ENCODE data around the gene CDCA3. TPM values are rescaled to one million over a fixed set of nuclear protein-coding genes. Genes with fewer than 3 reads are reported as not detected.
"Not testable (repeated sequence)": the region's sequence is repeated elsewhere in the genome, so short reads cannot be mapped to it uniquely, and the experiment has no call there.

The CDCA3 gene
- polyA plus RNA-seq, 1 experiment: 57.1 TPM

GRCh38 chr12:6871052-6871957 lies 20.2 kb upstream of the CDCA3 start:
- DNase-seq (ENCODE audit: low read depth): no peak
- ChIA-PET POLR2A (interaction anchor here (1.1 to 3.7 kb wide), 2 partner anchors 19 to 20 kb away, joined by 5 to 19 read pairs; partner anchors contain the start of genes CDCA3 and USP5), CTCF (interaction anchor here (0.5 to 9.7 kb wide), 20 partner anchors 11 to 1788 kb away, joined by 3 to 112 read pairs (median 8); partner anchors contain the start of genes C12orf57, CDCA3, ENO2 and GNB3)
- Histone ChIP-seq H3K36me3 (ENCODE audit: control insufficient read depth, insufficient read depth, low read length) (peaks cover 26% of the 10 kb centered on the region), H3K27me3 (ENCODE audit: control insufficient read depth, insufficient read depth, low read length) (no peaks in the 10 kb centered on the region), H3K4me3 (ENCODE audit: low read depth, low read length) (peak overlapping the region; percentile 65; the same call in 1 of the 2 replicates)
- no peak for TF ChIP-seq CTCF (IDR thresholded peaks at IDR 0.05; ENCODE audit: insufficient read depth, low read depth, low read length)

DNA sequence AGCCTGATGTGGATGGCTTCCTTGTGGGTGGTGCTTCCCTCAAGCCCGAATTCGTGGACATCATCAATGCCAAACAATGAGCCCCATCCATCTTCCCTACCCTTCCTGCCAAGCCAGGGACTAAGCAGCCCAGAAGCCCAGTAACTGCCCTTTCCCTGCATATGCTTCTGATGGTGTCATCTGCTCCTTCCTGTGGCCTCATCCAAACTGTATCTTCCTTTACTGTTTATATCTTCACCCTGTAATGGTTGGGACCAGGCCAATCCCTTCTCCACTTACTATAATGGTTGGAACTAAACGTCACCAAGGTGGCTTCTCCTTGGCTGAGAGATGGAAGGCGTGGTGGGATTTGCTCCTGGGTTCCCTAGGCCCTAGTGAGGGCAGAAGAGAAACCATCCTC lies 19.2 kb upstream of the CDCA3 start:
- not testable (repeated sequence) for DNase-seq (ENCODE audit: low read depth); H3K27me3 ChIP-seq (ENCODE audit: control insufficient read depth, insufficient read depth, low read length); H3K4me3 ChIP-seq (ENCODE audit: low read depth, low read length)
- CTCF ChIA-PET: interaction anchor here (1.4 to 9.7 kb wide), 5 partner anchors 15 to 98 kb away, joined by 4 to 112 read pairs (median 8); partner anchors contain the start of genes CDCA3 and USP5
- H3K36me3 ChIP-seq (ENCODE audit: control insufficient read depth, insufficient read depth, low read length): peaks cover 27% of the 10 kb centered on the region
- POLR2A ChIA-PET: interaction anchor here (3.7 kb wide), 1 partner anchor 18 kb away, joined by 19 read pairs; the partner anchor contains the start of genes CDCA3 and USP5

DNA sequence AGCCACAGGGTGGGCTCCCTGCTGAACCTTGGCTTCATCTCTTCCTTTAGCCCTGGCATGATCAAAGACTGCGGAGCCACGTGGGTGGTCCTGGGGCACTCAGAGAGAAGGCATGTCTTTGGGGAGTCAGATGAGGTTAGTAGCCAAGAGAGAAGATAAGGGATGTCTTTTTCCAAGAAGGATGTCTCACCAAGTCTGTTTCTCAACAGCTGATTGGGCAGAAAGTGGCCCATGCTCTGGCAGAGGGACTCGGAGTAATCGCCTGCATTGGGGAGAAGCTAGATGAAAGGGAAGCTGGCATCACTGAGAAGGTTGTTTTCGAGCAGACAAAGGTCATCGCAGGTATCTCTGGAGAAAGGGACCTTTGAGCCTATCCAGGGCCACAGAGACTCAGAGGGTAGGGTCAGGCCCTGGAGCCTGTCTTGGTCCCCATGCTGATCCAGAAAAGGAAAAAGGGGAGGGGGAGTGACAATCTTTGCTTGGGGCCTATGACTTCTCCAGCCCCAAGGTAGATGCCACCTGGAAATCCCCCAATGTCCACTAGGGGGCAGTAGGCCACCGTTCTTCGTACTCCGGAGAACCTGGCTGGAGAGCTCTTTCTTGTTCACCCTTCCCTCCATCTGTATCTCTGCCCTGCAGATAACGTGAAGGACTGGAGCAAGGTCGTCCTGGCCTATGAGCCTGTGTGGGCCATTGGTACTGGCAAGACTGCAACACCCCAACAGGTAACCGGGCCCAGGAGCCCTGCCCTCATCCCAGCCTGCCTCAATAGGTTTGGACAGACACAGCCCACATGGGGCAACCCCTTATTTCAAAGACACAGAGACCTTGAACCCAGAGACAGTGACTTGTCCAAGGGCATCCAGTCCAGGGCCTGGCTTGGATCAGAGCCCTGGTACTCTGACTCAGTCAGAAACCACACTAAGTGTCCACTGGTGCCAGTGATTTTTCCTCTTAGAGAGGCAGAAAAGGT lies 18.2 kb upstream of the CDCA3 start:
- no peak for DNase-seq (ENCODE audit: low read depth)
- CTCF ChIA-PET: interaction anchor here (0.6 to 9.7 kb wide), 24 partner anchors 9 to 244 kb away, joined by 3 to 112 read pairs (median 5); partner anchors contain the start of genes CDCA3, LRRC23, MLF2 and PTMS
- peak; percentile 86 for TF ChIP-seq CTCF (IDR thresholded peaks at IDR 0.05; ENCODE audit: insufficient read depth, low read depth, low read length)
- Histone ChIP-seq H3K36me3 (ENCODE audit: control insufficient read depth, insufficient read depth, low read length) (peaks cover 31% of the 10 kb centered on the region), H3K4me3 (ENCODE audit: low read depth, low read length) (peak overlapping the region; percentile 98), H3K27me3 (ENCODE audit: control insufficient read depth, insufficient read depth, low read length) (no peaks in the 10 kb centered on the region)
- POLR2A ChIA-PET: interaction anchor here (4.7 kb wide), 1 partner anchor 17 kb away, joined by 34 read pairs; the partner anchor contains the start of genes CDCA3 and USP5

DNA sequence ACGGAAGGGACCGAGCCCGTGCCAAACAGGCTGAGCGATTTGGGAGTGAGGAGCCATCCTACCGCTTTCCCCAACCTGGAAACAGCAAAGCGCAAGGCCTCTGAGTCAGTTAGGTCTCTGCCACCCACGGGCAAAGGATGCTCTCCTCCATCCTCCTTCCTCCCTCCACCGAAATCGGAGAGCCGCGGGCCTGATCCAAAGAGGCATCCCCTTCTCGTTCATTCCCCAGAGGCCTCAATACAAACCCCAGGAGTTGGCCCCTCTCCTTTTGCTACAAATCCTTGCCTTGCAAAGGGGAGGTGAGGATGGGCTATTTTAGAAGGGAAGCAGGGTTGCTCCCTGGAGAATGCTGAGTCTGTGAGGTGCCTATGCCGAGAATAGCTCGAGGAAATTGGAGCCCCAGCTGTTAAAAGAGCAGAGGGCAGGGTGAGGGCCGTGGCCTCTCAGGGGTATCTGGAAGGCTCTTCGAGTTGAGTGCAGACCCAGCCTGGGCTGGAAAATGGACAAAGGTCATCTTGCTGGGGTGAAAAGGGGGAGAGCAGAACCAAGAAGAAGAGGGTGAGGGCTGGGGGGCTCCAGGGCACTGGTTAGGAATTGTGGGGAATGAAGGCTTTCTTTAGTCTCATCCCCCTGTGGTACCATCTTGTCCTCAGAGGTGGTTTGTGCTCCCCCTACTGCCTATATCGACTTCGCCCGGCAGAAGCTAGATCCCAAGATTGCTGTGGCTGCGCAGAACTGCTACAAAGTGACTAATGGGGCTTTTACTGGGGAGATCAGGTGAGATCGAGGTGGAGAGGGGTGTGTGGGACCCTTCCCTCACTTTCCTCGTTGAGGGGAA lies 17.3 kb upstream of the CDCA3 start:
- POLR2A ChIA-PET: interaction anchor here (0.6 to 4.7 kb wide), 2 partner anchors 16 to 24 kb away, joined by 3 to 34 read pairs; partner anchors contain the start of genes CDCA3 and USP5
- CTCF ChIA-PET: interaction anchor here (0.6 to 9.7 kb wide), 24 partner anchors 8 to 245 kb away, joined by 3 to 112 read pairs (median 6); partner anchors contain the start of genes CDCA3, ENO2, LRRC23 and MLF2
- Histone ChIP-seq H3K27me3 (ENCODE audit: control insufficient read depth, insufficient read depth, low read length) (no peaks in the 10 kb centered on the region), H3K4me3 (ENCODE audit: low read depth, low read length) (peak overlapping the region; percentile 98), H3K36me3 (ENCODE audit: control insufficient read depth, insufficient read depth, low read length) (peaks cover 34% of the 10 kb centered on the region)
- DNase-seq (ENCODE audit: low read depth): no peak
- TF ChIP-seq CTCF (IDR thresholded peaks at IDR 0.05; ENCODE audit: insufficient read depth, low read depth, low read length): peak; percentile 38; the same call in 1 of the 2 replicates

Data from BJ (cell line).